ENCODE measurements around the gene CDH2. TPM values are rescaled to one million over a fixed set of nuclear protein-coding genes. Genes with fewer than 3 reads are reported as not detected.

CDH2 gene
- total RNA-seq, 1 donor from 2014 or later, result 198 TPM

- peak overlapping the region; percentile 97 for H3K27ac Mint-ChIP-seq (ENCODE audit: unreplicated experiment)
- peaks cover 43% of the 10 kb centered on the region for H3K4me1 Mint-ChIP-seq (ENCODE audit: low read depth)
- DNase-seq (ENCODE audit: low spot score), result no peak
- H3K4me3 Mint-ChIP-seq (ENCODE audit: unreplicated experiment), result peak overlapping the region; percentile 98
- no peaks in the 10 kb centered on the region for H3K27me3 Mint-ChIP-seq (ENCODE audit: low read depth)
- H3K36me3 Mint-ChIP-seq (ENCODE audit: low read depth), result peaks cover 2% of the 10 kb centered on the region
- peak; percentile 15 for TF ChIP-seq CTCF (IDR thresholded peaks at IDR 0.05)
- H3K9me3 Mint-ChIP-seq (ENCODE audit: low read depth), result no peaks in the 10 kb centered on the region
Observed at GRCh38 chr18:28175930-28176697, 816 bp downstream of the CDH2 start.

- peak overlapping the region; percentile 98 for H3K4me3 Mint-ChIP-seq (ENCODE audit: unreplicated experiment)
- H3K27ac Mint-ChIP-seq (ENCODE audit: unreplicated experiment), result peak overlapping the region; percentile 97
- peak; percentile 93 for DNase-seq (ENCODE audit: low spot score)
- peaks cover 43% of the 10 kb centered on the region for H3K4me1 Mint-ChIP-seq (ENCODE audit: low read depth)
- peak; percentile 14 for TF ChIP-seq CTCF (IDR thresholded peaks at IDR 0.05)
- H3K27me3 Mint-ChIP-seq (ENCODE audit: low read depth), result no peaks in the 10 kb centered on the region
- H3K36me3 Mint-ChIP-seq (ENCODE audit: low read depth), result peaks cover 3% of the 10 kb centered on the region
- H3K9me3 Mint-ChIP-seq (ENCODE audit: low read depth), result no peaks in the 10 kb centered on the region
Observed at GRCh38 chr18:28175150-28175929, 1.6 kb downstream of the CDH2 start.

GRCh38 chr18:28174181-28174905, 2.6 kb downstream of the CDH2 start:
- no peak for DNase-seq (ENCODE audit: low spot score)
- peak overlapping the region; percentile 98 for H3K4me3 Mint-ChIP-seq (ENCODE audit: unreplicated experiment)
- TF ChIP-seq CTCF (IDR thresholded peaks at IDR 0.05), result no peak
- peaks cover 51% of the 10 kb centered on the region for H3K4me1 Mint-ChIP-seq (ENCODE audit: low read depth)
- H3K9me3 Mint-ChIP-seq (ENCODE audit: low read depth), result no peaks in the 10 kb centered on the region
- H3K27ac Mint-ChIP-seq (ENCODE audit: unreplicated experiment), result peak overlapping the region; percentile 95
- peaks cover 3% of the 10 kb centered on the region for H3K36me3 Mint-ChIP-seq (ENCODE audit: low read depth)
- no peaks in the 10 kb centered on the region for H3K27me3 Mint-ChIP-seq (ENCODE audit: low read depth)

- peaks cover 64% of the 10 kb centered on the region for H3K4me1 Mint-ChIP-seq (ENCODE audit: low read depth)
- DNase-seq (ENCODE audit: low spot score), result no peak
- H3K36me3 Mint-ChIP-seq (ENCODE audit: low read depth), result peaks cover 3% of the 10 kb centered on the region
- no peaks in the 10 kb centered on the region for H3K27me3 Mint-ChIP-seq (ENCODE audit: low read depth)
- no peak overlapping the region for H3K4me3 Mint-ChIP-seq (ENCODE audit: unreplicated experiment)
- peak overlapping the region; percentile 69 for H3K27ac Mint-ChIP-seq (ENCODE audit: unreplicated experiment)
- TF ChIP-seq CTCF (IDR thresholded peaks at IDR 0.05), result no peak
- H3K9me3 Mint-ChIP-seq (ENCODE audit: low read depth), result no peaks in the 10 kb centered on the region
Observed at GRCh38 chr18:28171837-28172236, 5.1 kb downstream of the CDH2 start.

GRCh38 chr18:28168725-28169124, 8.2 kb downstream of the CDH2 start:
- Mint-ChIP-seq H3K27me3 (ENCODE audit: low read depth) (no peaks in the 10 kb centered on the region), H3K4me3 (ENCODE audit: unreplicated experiment) (no peak overlapping the region), H3K36me3 (ENCODE audit: low read depth) (peaks cover 4% of the 10 kb centered on the region), H3K4me1 (ENCODE audit: low read depth) (peaks cover 64% of the 10 kb centered on the region), H3K27ac (ENCODE audit: unreplicated experiment) (peak overlapping the region; percentile 69), H3K9me3 (ENCODE audit: low read depth) (no peaks in the 10 kb centered on the region)
- TF ChIP-seq CTCF (IDR thresholded peaks at IDR 0.05), result no peak
- DNase-seq (ENCODE audit: low spot score), result no peak
